ENCODE data around the gene CHRM2.

The CHRM2 gene

GRCh38 chr7:136865777-136866176 is 2.7 kb upstream of the CHRM2 start:
- no peaks in the 10 kb centered on the region for H4K20me1 ChIP-seq (ENCODE audit: control insufficient read depth, insufficient read depth, low read depth, low read length)
- H3K36me3 ChIP-seq (ENCODE audit: control insufficient read depth, low read length) = no peaks in the 10 kb centered on the region
- no peaks in the 10 kb centered on the region for H3K79me2 ChIP-seq (ENCODE audit: control insufficient read depth, low read length)
- H3K27me3 ChIP-seq (ENCODE audit: control insufficient read depth, low read length) = no peaks in the 10 kb centered on the region
- H3F3A ChIP-seq (ENCODE audit: control insufficient read depth, insufficient read depth) = no peaks in the 10 kb centered on the region
- TF ChIP-seq EZH2phosphoT487 (IDR thresholded peaks at IDR 0.05; ENCODE audit: borderline replicate concordance, low read length) (no peak), CTCF (IDR thresholded peaks at IDR 0.05; ENCODE audit: low read depth, low read length, poor library complexity, severe bottlenecking) (no peak)
- H3K4me2 ChIP-seq (ENCODE audit: low read length) = no peak overlapping the region
- H3K4me1 ChIP-seq (ENCODE audit: control insufficient read depth, low read length) = no peaks in the 10 kb centered on the region
- H3K9me2 ChIP-seq (replicated peaks; ENCODE audit: control insufficient read depth, low read length) = no peaks in the 10 kb centered on the region
- no peak overlapping the region for H3K4me3 ChIP-seq (ENCODE audit: low read length)
- no peak overlapping the region for H3K27ac ChIP-seq (ENCODE audit: low read depth, low read length)
- H3K9me3 ChIP-seq (ENCODE audit: control insufficient read depth, insufficient read depth, low read length) = peaks cover 18% of the 10 kb centered on the region; the same call in 1 of the 2 replicates

GRCh38 chr7:136869001-136869961 is 829 bp downstream of the CHRM2 start:
- no peaks in the 10 kb centered on the region for H4K20me1 ChIP-seq (ENCODE audit: control insufficient read depth, insufficient read depth, low read depth, low read length)
- H3K4me3 ChIP-seq (ENCODE audit: low read length) = no peak overlapping the region
- H3K4me2 ChIP-seq (ENCODE audit: low read length) = no peak overlapping the region

GRCh38 chr7:136869991-136870865 is 1.8 kb downstream of the CHRM2 start:
- no peaks in the 10 kb centered on the region for H3K36me3 ChIP-seq (ENCODE audit: control insufficient read depth, low read length)
- H3F3A ChIP-seq (ENCODE audit: control insufficient read depth, insufficient read depth) = no peaks in the 10 kb centered on the region
- H3K27me3 ChIP-seq (ENCODE audit: control insufficient read depth, low read length) = no peaks in the 10 kb centered on the region
- no peak for TF ChIP-seq EZH2phosphoT487 (IDR thresholded peaks at IDR 0.05; ENCODE audit: borderline replicate concordance, low read length)
- TF ChIP-seq CTCF (IDR thresholded peaks at IDR 0.05; ENCODE audit: low read depth, low read length, poor library complexity, severe bottlenecking) = no peak
- H3K9me2 ChIP-seq (replicated peaks; ENCODE audit: control insufficient read depth, low read length) = no peaks in the 10 kb centered on the region
- H3K79me2 ChIP-seq (ENCODE audit: control insufficient read depth, low read length) = no peaks in the 10 kb centered on the region
- no peak overlapping the region for H3K4me3 ChIP-seq (ENCODE audit: low read length)
- peaks cover 21% of the 10 kb centered on the region; the same call in 1 of the 2 replicates for H3K9me3 ChIP-seq (ENCODE audit: control insufficient read depth, insufficient read depth, low read length)
- no peaks in the 10 kb centered on the region for H3K4me1 ChIP-seq (ENCODE audit: control insufficient read depth, low read length)
- H3K4me2 ChIP-seq (ENCODE audit: low read length) = no peak overlapping the region
- no peaks in the 10 kb centered on the region for H4K20me1 ChIP-seq (ENCODE audit: control insufficient read depth, insufficient read depth, low read depth, low read length)
- H3K27ac ChIP-seq (ENCODE audit: low read depth, low read length) = no peak overlapping the region

More at GRCh38 chr7:136869001-136869961, 829 bp downstream of the CHRM2 start:
- TF ChIP-seq EZH2phosphoT487 (IDR thresholded peaks at IDR 0.05; ENCODE audit: borderline replicate concordance, low read length) (no peak), CTCF (IDR thresholded peaks at IDR 0.05; ENCODE audit: low read depth, low read length, poor library complexity, severe bottlenecking) (no peak)
- H3K27me3 ChIP-seq (ENCODE audit: control insufficient read depth, low read length) = no peaks in the 10 kb centered on the region
- H3K36me3 ChIP-seq (ENCODE audit: control insufficient read depth, low read length) = no peaks in the 10 kb centered on the region
- H3K27ac ChIP-seq (ENCODE audit: low read depth, low read length) = no peak overlapping the region
- H3K4me1 ChIP-seq (ENCODE audit: control insufficient read depth, low read length) = no peaks in the 10 kb centered on the region
- H3K9me2 ChIP-seq (replicated peaks; ENCODE audit: control insufficient read depth, low read length) = no peaks in the 10 kb centered on the region
- H3K79me2 ChIP-seq (ENCODE audit: control insufficient read depth, low read length) = no peaks in the 10 kb centered on the region
- H3K9me3 ChIP-seq (ENCODE audit: control insufficient read depth, insufficient read depth, low read length) = peaks cover 21% of the 10 kb centered on the region; the same call in 1 of the 2 replicates
- H3F3A ChIP-seq (ENCODE audit: control insufficient read depth, insufficient read depth) = no peaks in the 10 kb centered on the region
